GM23338 (cell line): ENCODE data around the gene TMEM208.

Source experiments
- CREB1 ChIP-seq: fragments of 250-450 bp; sonication (Bioruptor Pico); IDR thresholded peaks from 2 replicates; pipeline ENCODE4 v1.5.0; 2020; ENCODE audit warnings: low read depth, mild to moderate bottlenecking, moderate library complexity
- EZH2 ChIP-seq: fragments of 200-600 bp; sonication (generic); IDR thresholded peaks from one replicate; pipeline ENCODE4 v1.8.0; 2017; ENCODE audit warnings: antibody characterized with exemption, mild to moderate bottlenecking, low read depth; ENCODE audit not compliant: unreplicated experiment
- EZH2phosphoT487 ChIP-seq: fragments of 200-600 bp; sonication (generic); IDR thresholded peaks from one replicate; pipeline ENCODE4 v1.8.1; 2018; ENCODE audit warnings: antibody characterized with exemption; ENCODE audit not compliant: unreplicated experiment
- JUNB ChIP-seq: IDR thresholded peaks from one replicate; pipeline ENCODE4 v1.6.1; 2016; ENCODE audit warnings: antibody characterized with exemption; ENCODE audit not compliant: unreplicated experiment
- NANOG ChIP-seq: IDR thresholded peaks from 2 replicates; pipeline ENCODE4 v1.6.1; 2016; ENCODE audit warnings: antibody characterized with exemption, borderline replicate concordance
- POLR2AphosphoS5 ChIP-seq: IDR thresholded peaks from 2 replicates; pipeline ENCODE4 v1.6.1; 2016; ENCODE audit warnings: antibody characterized with exemption, low read depth
- ZNF114 ChIP-seq: fragments of 250-450 bp; sonication (Bioruptor Pico); IDR thresholded peaks from 2 replicates; pipeline ENCODE4 v1.5.0; 2020; ENCODE audit warnings: mild to moderate bottlenecking, moderate library complexity
- ZNF331 ChIP-seq: fragments of 250-450 bp; sonication (Bioruptor Pico); IDR thresholded peaks from 2 replicates; pipeline ENCODE4 v1.5.0; 2020; ENCODE audit warnings: low read depth, mild to moderate bottlenecking, moderate library complexity
- TF ChIP-seq, protein P1 (sequence below): IDR thresholded peaks from one replicate; pipeline ENCODE4 v1.6.1; 2018; ENCODE audit warnings: antibody characterized with exemption; ENCODE audit not compliant: unreplicated experiment
- TF ChIP-seq, protein P2 (sequence below), 2 experiments: fragments of 200-600 bp in 1 of 2; sonication (generic) in 1 of 2; conservative IDR thresholded peaks; 2 replicates each; pipeline versions ENCODE4 v1.5.1 to v1.6.1; 2016 to 2017; ENCODE audit warnings: antibody characterized with exemption in 2 of 2, low read depth in 2 of 2, mild to moderate bottlenecking in 2 of 2, moderate library complexity in 1 of 2
- TF ChIP-seq, protein P3 (sequence below): IDR thresholded peaks from 2 replicates; pipeline ENCODE4 v1.6.1; 2016; ENCODE audit warnings: antibody characterized with exemption

- TF ChIP-seq, protein P1, sequence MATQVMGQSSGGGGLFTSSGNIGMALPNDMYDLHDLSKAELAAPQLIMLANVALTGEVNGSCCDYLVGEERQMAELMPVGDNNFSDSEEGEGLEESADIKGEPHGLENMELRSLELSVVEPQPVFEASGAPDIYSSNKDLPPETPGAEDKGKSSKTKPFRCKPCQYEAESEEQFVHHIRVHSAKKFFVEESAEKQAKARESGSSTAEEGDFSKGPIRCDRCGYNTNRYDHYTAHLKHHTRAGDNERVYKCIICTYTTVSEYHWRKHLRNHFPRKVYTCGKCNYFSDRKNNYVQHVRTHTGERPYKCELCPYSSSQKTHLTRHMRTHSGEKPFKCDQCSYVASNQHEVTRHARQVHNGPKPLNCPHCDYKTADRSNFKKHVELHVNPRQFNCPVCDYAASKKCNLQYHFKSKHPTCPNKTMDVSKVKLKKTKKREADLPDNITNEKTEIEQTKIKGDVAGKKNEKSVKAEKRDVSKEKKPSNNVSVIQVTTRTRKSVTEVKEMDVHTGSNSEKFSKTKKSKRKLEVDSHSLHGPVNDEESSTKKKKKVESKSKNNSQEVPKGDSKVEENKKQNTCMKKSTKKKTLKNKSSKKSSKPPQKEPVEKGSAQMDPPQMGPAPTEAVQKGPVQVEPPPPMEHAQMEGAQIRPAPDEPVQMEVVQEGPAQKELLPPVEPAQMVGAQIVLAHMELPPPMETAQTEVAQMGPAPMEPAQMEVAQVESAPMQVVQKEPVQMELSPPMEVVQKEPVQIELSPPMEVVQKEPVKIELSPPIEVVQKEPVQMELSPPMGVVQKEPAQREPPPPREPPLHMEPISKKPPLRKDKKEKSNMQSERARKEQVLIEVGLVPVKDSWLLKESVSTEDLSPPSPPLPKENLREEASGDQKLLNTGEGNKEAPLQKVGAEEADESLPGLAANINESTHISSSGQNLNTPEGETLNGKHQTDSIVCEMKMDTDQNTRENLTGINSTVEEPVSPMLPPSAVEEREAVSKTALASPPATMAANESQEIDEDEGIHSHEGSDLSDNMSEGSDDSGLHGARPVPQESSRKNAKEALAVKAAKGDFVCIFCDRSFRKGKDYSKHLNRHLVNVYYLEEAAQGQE: no peak
- TF ChIP-seq, protein P2, sequence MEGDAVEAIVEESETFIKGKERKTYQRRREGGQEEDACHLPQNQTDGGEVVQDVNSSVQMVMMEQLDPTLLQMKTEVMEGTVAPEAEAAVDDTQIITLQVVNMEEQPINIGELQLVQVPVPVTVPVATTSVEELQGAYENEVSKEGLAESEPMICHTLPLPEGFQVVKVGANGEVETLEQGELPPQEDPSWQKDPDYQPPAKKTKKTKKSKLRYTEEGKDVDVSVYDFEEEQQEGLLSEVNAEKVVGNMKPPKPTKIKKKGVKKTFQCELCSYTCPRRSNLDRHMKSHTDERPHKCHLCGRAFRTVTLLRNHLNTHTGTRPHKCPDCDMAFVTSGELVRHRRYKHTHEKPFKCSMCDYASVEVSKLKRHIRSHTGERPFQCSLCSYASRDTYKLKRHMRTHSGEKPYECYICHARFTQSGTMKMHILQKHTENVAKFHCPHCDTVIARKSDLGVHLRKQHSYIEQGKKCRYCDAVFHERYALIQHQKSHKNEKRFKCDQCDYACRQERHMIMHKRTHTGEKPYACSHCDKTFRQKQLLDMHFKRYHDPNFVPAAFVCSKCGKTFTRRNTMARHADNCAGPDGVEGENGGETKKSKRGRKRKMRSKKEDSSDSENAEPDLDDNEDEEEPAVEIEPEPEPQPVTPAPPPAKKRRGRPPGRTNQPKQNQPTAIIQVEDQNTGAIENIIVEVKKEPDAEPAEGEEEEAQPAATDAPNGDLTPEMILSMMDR (conservative IDR thresholded peaks at IDR 0.05; ENCODE audit: low read depth in 2 of 2): no peak
- TF ChIP-seq EZH2phosphoT487: no peak
- TF ChIP-seq EZH2: no peak
- TF ChIP-seq POLR2AphosphoS5: no peak
- no peak for TF ChIP-seq NANOG
- TF ChIP-seq ZNF331 (CRISPR knock-in tag): no peak
- no peak for TF ChIP-seq CREB1
- TF ChIP-seq, protein P3, sequence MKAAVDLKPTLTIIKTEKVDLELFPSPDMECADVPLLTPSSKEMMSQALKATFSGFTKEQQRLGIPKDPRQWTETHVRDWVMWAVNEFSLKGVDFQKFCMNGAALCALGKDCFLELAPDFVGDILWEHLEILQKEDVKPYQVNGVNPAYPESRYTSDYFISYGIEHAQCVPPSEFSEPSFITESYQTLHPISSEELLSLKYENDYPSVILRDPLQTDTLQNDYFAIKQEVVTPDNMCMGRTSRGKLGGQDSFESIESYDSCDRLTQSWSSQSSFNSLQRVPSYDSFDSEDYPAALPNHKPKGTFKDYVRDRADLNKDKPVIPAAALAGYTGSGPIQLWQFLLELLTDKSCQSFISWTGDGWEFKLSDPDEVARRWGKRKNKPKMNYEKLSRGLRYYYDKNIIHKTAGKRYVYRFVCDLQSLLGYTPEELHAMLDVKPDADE: no peak
- no peak for TF ChIP-seq JUNB
- no peak for TF ChIP-seq ZNF114 (CRISPR knock-in tag)
Observed at GRCh38 chr16:67197704-67198103, 29.2 kb upstream of the TMEM208 start.
